Endothelial cell of umbilical vein (primary cell): ENCODE results near the gene ZBTB33. TPM values are rescaled to one million over a fixed set of nuclear protein-coding genes. Genes with fewer than 3 reads are reported as not detected.

ENCODE experiments used
- BruUV-seq: library from RNA; stranded (reverse); fragments of 400-500 nt; replicated peaks from 2 replicates; lab custom pipeline; 2021; lab: Mats Ljungman, UMichigan
- CTCF ChIA-PET: fragments of 300-600, 350-600 bp; sonication (Branson Sonifier 250); formaldehyde crosslinking; loops from one replicate; lab custom pipeline; 2021; ENCODE audit warnings: antibody characterized with exemption, inconsistent platforms; lab: Charles Lee
- POLR2A ChIA-PET: fragments of 300-600, 350-600 bp; sonication (Branson Sonifier 250); formaldehyde crosslinking; loops from one replicate; lab custom pipeline; 2021; ENCODE audit warnings: antibody characterized with exemption, inconsistent platforms; lab: Charles Lee
- DNase-seq: peaks from one replicate; pipeline ENCODE4 v3.0.0-alpha.2; 2011; ENCODE audit warnings: low read depth, low spot score
- FAIRE-seq: peaks from 2 replicates; lab custom pipeline; 2011; peaks lifted over from hg19 to GRCh38; lab: Jason Lieb, UNC
- H2AFZ ChIP-seq: 2 replicates; pipeline ENCODE4 v1.6.0; 2012; ENCODE audit warnings: low read depth, low read length, control low read depth, inconsistent platforms
- H3K27ac ChIP-seq: 2 replicates; pipeline ENCODE4 v1.5.1; 2011; ENCODE audit warnings: low read depth, mild to moderate bottlenecking, control low read depth, low read length, moderate library complexity; ENCODE audit not compliant: insufficient read depth
- H3K27me3 ChIP-seq, 2 experiments: 2 replicates each; pipeline versions ENCODE4 v1.6.0 to v1.6.1; 2011; ENCODE audit warnings: low read length in 2 of 2, mixed read lengths in 1 of 2; ENCODE audit not compliant: control insufficient read depth in 2 of 2, insufficient read depth in 2 of 2
- H3K36me3 ChIP-seq, 2 experiments: 2 replicates in 1 of 2; 3 replicates in 1 of 2; pipeline ENCODE4 v1.5.1; 2011; ENCODE audit warnings: low read length in 2 of 2, mild to moderate bottlenecking in 1 of 2, moderate library complexity in 1 of 2; ENCODE audit not compliant: control insufficient read depth in 2 of 2, insufficient read depth in 2 of 2; ENCODE audit errors: extremely low read depth in 1 of 2
- H3K4me1 ChIP-seq: 3 replicates; pipeline ENCODE4 v1.5.1; 2011; ENCODE audit warnings: mild to moderate bottlenecking, low read length; ENCODE audit not compliant: control insufficient read depth, insufficient read depth; ENCODE audit errors: extremely low read depth
- H3K4me2 ChIP-seq: 2 replicates; pipeline ENCODE4 v1.6.1; 2011; ENCODE audit warnings: low read length, control low read depth, mixed read lengths; ENCODE audit not compliant: insufficient read depth
- H3K4me3 ChIP-seq, 3 experiments: fragments of 200-600 bp in 1 of 3; sonication (generic), shearing (Covaris generic) in 1 of 3; replicated peaks in 1 of 3; 2 replicates each; pipeline ENCODE4 v1.5.1; 2011 to 2016; ENCODE audit warnings: control low read depth in 3 of 3, low read length in 3 of 3, mild to moderate bottlenecking in 2 of 3, inconsistent platforms in 1 of 3, low read depth in 1 of 3, moderate library complexity in 1 of 3; ENCODE audit not compliant: insufficient read depth in 1 of 3
- H3K79me2 ChIP-seq: 2 replicates; pipeline ENCODE4 v1.6.0; 2012; ENCODE audit warnings: low read length, inconsistent platforms; ENCODE audit not compliant: control insufficient read depth, insufficient read depth
- H3K9ac ChIP-seq: replicated peaks from 2 replicates; pipeline ENCODE3; 2011; ENCODE audit warnings: low read length, control low read depth; ENCODE audit not compliant: insufficient read depth; ENCODE audit errors: extremely low read depth
- H3K9me1 ChIP-seq: replicated peaks from 3 replicates; pipeline ENCODE4 v1.6.0; 2011; ENCODE audit warnings: mild to moderate bottlenecking, low read length; ENCODE audit not compliant: control insufficient read depth, insufficient read depth; ENCODE audit errors: extremely low read depth
- H3K9me3 ChIP-seq: replicated peaks from 2 replicates; pipeline ENCODE4 v1.5.1; 2012; ENCODE audit warnings: low read length, inconsistent platforms; ENCODE audit not compliant: control insufficient read depth, insufficient read depth
- H4K20me1 ChIP-seq: replicated peaks from 2 replicates; pipeline ENCODE3; 2011; ENCODE audit warnings: mild to moderate bottlenecking, low read length; ENCODE audit not compliant: control insufficient read depth, insufficient read depth; ENCODE audit errors: extremely low read depth
- EZH2 ChIP-seq: IDR thresholded peaks from 2 replicates; pipeline ENCODE4 v1.6.1; 2012; ENCODE audit warnings: borderline replicate concordance, low read depth, mild to moderate bottlenecking, moderate library complexity, low read length, inconsistent platforms; ENCODE audit not compliant: severe bottlenecking
- FOS ChIP-seq: IDR thresholded peaks from 2 replicates; pipeline ENCODE4 v1.6.1; 2011; ENCODE audit warnings: mild to moderate bottlenecking, low read length, moderate library complexity, borderline replicate concordance; ENCODE audit not compliant: insufficient read depth
- GATA2 ChIP-seq: IDR thresholded peaks from 2 replicates; pipeline ENCODE4 v1.7.0; 2011; ENCODE audit warnings: low read depth, mild to moderate bottlenecking, moderate library complexity, mixed read lengths, low read length; ENCODE audit not compliant: insufficient read length, insufficient read depth
- JUN ChIP-seq: IDR thresholded peaks from 2 replicates; pipeline ENCODE4 v1.6.1; 2011; ENCODE audit warnings: borderline replicate concordance, low read depth; ENCODE audit not compliant: insufficient read length, insufficient read depth
- MYC ChIP-seq: IDR thresholded peaks from one replicate; pipeline ENCODE4 v1.6.1; 2011; ENCODE audit warnings: mild to moderate bottlenecking, low read depth, low read length
- POLR2A ChIP-seq: IDR thresholded peaks from 2 replicates; pipeline ENCODE4 v1.6.1; 2012; ENCODE audit warnings: low read depth, mild to moderate bottlenecking, control low read depth, low read length
- POLR2AphosphoS5 ChIP-seq: IDR thresholded peaks from 2 replicates; pipeline ENCODE4 v1.6.1; 2012; ENCODE audit warnings: low read depth, mild to moderate bottlenecking, control low read depth, low read length, moderate library complexity; ENCODE audit not compliant: insufficient read depth
- dilution Hi-C: fragments of 300-500 bp; cut with MboI; formaldehyde crosslinking; loops from one replicate; pipeline ENCODE4 v1.15.0; 2019; ENCODE audit warnings: low sequenced_read_pairs; ENCODE audit not compliant: extremely low pct_ligation_motif_present
- intact Hi-C: fragments of 100-400 bp; cut with micrococcal nuclease; formaldehyde crosslinking; loops from one replicate; pipeline ENCODE4 v1.10.0; 2022
- polyA plus RNA-seq, 4 experiments: library from polyadenylated mRNA; depleted of rRNA in 3 of 4; stranded (reverse) in 3 of 4; unstranded in 1 of 4; fragments of >200 nt; gene quantifications; 2 replicates each; pipeline versions ENCODE4 v1.2.1 to v1.2.3, GENCODE V29; 2011 to 2012; ENCODE audit warnings: missing spikeins in 1 of 4
- total RNA-seq: library from RNA; stranded (reverse); gene quantifications from 2 replicates; pipeline ENCODE4 v1.2.3, GENCODE V29; 2021
- TF ChIP-seq, protein P1 (sequence below), 2 donors: IDR thresholded peaks; 1 replicate in 1 of 2; 2 replicates in 1 of 2; pipeline ENCODE4 v1.5.1; 2011; ENCODE audit warnings: low read length in 2 of 2, mild to moderate bottlenecking in 2 of 2, moderate library complexity in 2 of 2, control low read depth in 1 of 2, inconsistent platforms in 1 of 2, low read depth in 1 of 2; ENCODE audit not compliant: insufficient read depth in 1 of 2; ENCODE audit errors: extremely low read depth in 1 of 2
- TF ChIP-seq, protein P2 (sequence below): IDR thresholded peaks from 2 replicates; pipeline ENCODE4 v1.6.1; 2011; ENCODE audit not compliant: insufficient read depth, insufficient read length

Gene ZBTB33
- total and polyA plus RNA-seq, 2 donors (not counting 3 experiments of a cell fraction or from before 2014, with no cell fraction given) = 3.7 to 16.3 TPM

DNA sequence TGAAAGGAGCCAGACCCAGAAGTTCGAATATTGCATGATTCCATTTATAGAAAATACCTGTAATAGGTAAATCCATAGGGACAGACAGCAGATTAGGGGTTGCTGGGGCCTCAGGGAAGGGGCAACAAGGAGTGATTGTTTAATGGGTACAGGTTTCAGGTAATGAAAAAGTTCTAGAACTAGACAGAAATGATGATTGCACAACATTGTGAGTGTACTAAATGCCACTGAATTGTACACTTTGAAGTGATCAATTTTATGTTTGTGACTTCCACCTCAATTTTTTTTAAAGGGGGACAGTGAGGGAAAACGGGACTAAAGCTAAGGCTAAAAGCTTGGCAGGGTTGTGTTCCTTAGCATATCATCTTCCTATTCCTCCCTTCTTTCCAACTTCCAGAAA lies 23.5 kb downstream of the ZBTB33 start:
- ChIA-PET POLR2A (no interaction called here), CTCF (no interaction called here)
- DNase-seq (no peak), FAIRE-seq (no peak)
- no peaks in the 10 kb centered on the region for H3K9me3 ChIP-seq
- no peaks in the 10 kb centered on the region for H3K79me2 ChIP-seq
- no peak overlapping the region for H3K4me3 ChIP-seq
- no TSS peak for BruUV-seq
- peaks cover 0 to 2% of the 10 kb centered on the region in 2 experiments for H3K27me3 ChIP-seq
- no peak overlapping the region for H3K27ac ChIP-seq
- dilution Hi-C loops (no loop called here), intact Hi-C loops (no loop called here)
- H3K9me1 ChIP-seq = no peaks in the 10 kb centered on the region
- H3K4me1 ChIP-seq = no peaks in the 10 kb centered on the region
- H3K4me2 ChIP-seq = no peak overlapping the region
- H4K20me1 ChIP-seq = no peaks in the 10 kb centered on the region
- no peak overlapping the region for H3K9ac ChIP-seq
- H2AFZ ChIP-seq = no peak overlapping the region
- TF ChIP-seq POLR2A (no peak), POLR2AphosphoS5 (no peak), JUN (no peak), GATA2 (no peak), MYC (no peak), EZH2 (no peak), FOS (no peak)
- TF ChIP-seq, protein P1, sequence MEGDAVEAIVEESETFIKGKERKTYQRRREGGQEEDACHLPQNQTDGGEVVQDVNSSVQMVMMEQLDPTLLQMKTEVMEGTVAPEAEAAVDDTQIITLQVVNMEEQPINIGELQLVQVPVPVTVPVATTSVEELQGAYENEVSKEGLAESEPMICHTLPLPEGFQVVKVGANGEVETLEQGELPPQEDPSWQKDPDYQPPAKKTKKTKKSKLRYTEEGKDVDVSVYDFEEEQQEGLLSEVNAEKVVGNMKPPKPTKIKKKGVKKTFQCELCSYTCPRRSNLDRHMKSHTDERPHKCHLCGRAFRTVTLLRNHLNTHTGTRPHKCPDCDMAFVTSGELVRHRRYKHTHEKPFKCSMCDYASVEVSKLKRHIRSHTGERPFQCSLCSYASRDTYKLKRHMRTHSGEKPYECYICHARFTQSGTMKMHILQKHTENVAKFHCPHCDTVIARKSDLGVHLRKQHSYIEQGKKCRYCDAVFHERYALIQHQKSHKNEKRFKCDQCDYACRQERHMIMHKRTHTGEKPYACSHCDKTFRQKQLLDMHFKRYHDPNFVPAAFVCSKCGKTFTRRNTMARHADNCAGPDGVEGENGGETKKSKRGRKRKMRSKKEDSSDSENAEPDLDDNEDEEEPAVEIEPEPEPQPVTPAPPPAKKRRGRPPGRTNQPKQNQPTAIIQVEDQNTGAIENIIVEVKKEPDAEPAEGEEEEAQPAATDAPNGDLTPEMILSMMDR (IDR thresholded peaks at IDR 0.05; ENCODE audit: extremely low read depth in 1 of 2, insufficient read depth in 1 of 2, low read depth in 1 of 2, low read length in 2 of 2) = no peak
- TF ChIP-seq, protein P2, sequence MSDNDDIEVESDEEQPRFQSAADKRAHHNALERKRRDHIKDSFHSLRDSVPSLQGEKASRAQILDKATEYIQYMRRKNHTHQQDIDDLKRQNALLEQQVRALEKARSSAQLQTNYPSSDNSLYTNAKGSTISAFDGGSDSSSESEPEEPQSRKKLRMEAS = no peak
- H3K36me3 ChIP-seq = no peaks in the 10 kb centered on the region
